Caco-2 (cell line): ENCODE measurements around the gene MYL11. TPM values are rescaled to one million over a fixed set of nuclear protein-coding genes. Genes with fewer than 3 reads are reported as not detected.
A peak's percentile ranks its signal among the peaks of the same experiment; 100 is the strongest.

Source experiments
- BruUV-seq: library from RNA; stranded (reverse); fragments of 400-500 nt; replicated peaks from 2 replicates; lab custom pipeline; 2021; lab: Mats Ljungman, UMichigan
- CTCF ChIA-PET: fragments of 300-600 bp; sonication (Branson Sonifier 250); formaldehyde crosslinking; loops from one replicate; lab custom pipeline; 2022; ENCODE audit warnings: antibody characterized with exemption; lab: Charles Lee
- POLR2A ChIA-PET: fragments of 300-600 bp; sonication (Branson Sonifier 250); formaldehyde crosslinking; loops from one replicate; lab custom pipeline; 2022; ENCODE audit warnings: antibody characterized with exemption; lab: Charles Lee
- DNase-seq, 2 experiments: peaks; one replicate each; pipeline versions ENCODE4 v3.0.0 to v3.0.0-alpha.2; 2020 to 2022
- H3K27me3 ChIP-seq: replicated peaks from 2 replicates; pipeline ENCODE4 v1.6.0; 2011; ENCODE audit warnings: low read length; ENCODE audit not compliant: control insufficient read depth, insufficient read depth
- H3K36me3 ChIP-seq: 2 replicates; pipeline ENCODE4 v1.5.1; 2011; ENCODE audit warnings: low read length; ENCODE audit not compliant: control insufficient read depth, insufficient read depth
- H3K4me1 ChIP-seq: fragments of 250-450 bp; sonication (Bioruptor Pico); 2 replicates; pipeline ENCODE4 v1.5.1; 2020; ENCODE audit warnings: mild to moderate bottlenecking
- H3K4me3 ChIP-seq: 2 replicates; pipeline ENCODE4 v1.5.1; 2011; ENCODE audit warnings: low read depth, mild to moderate bottlenecking, control low read depth, low read length
- H3K9me3 ChIP-seq: fragments of 250-450 bp; sonication (Bioruptor Pico); 2 replicates; pipeline ENCODE4 v1.5.1; 2020; ENCODE audit warnings: mild to moderate bottlenecking, moderate library complexity
- H3K27ac Mint-ChIP-seq: one replicate; pipeline ENCODE4 v1.8.0; 2022; ENCODE audit warnings: mixed read lengths; ENCODE audit not compliant: unreplicated experiment
- H3K27me3 Mint-ChIP-seq: one replicate; pipeline ENCODE4 v1.8.0; 2022; ENCODE audit warnings: mixed read lengths; ENCODE audit not compliant: insufficient read depth, unreplicated experiment
- H3K36me3 Mint-ChIP-seq: one replicate; pipeline ENCODE4 v1.8.0; 2022; ENCODE audit warnings: mild to moderate bottlenecking, mixed read lengths; ENCODE audit not compliant: insufficient read depth, unreplicated experiment
- H3K4me1 Mint-ChIP-seq: one replicate; pipeline ENCODE4 v1.8.0; 2022; ENCODE audit warnings: low read depth, mixed read lengths; ENCODE audit not compliant: unreplicated experiment
- H3K4me3 Mint-ChIP-seq: one replicate; pipeline ENCODE4 v1.8.0; 2022; ENCODE audit warnings: mild to moderate bottlenecking, moderate library complexity, mixed read lengths; ENCODE audit not compliant: unreplicated experiment
- H3K9me3 Mint-ChIP-seq: one replicate; pipeline ENCODE4 v1.8.0; 2022; ENCODE audit warnings: mixed read lengths; ENCODE audit not compliant: unreplicated experiment
- CTCF ChIP-seq, 2 experiments: fragments of 200-600 bp in 1 of 2; IDR thresholded peaks; 1 replicate in 1 of 2; 2 replicates in 1 of 2; pipeline versions ENCODE4 v1.5.1 to v1.8.0; 2011 to 2022; ENCODE audit warnings: antibody characterized with exemption in 1 of 2, control low read depth in 1 of 2, inconsistent platforms in 1 of 2, low read depth in 1 of 2, low read length in 1 of 2, mild to moderate bottlenecking in 1 of 2, moderate library complexity in 1 of 2; ENCODE audit not compliant: insufficient read depth in 1 of 2, severe bottlenecking in 1 of 2, unreplicated experiment in 1 of 2
- intact Hi-C: fragments of 100-400 bp; cut with micrococcal nuclease; formaldehyde crosslinking; loops from one replicate; pipeline ENCODE4 v1.10.0; 2022; ENCODE audit not compliant: unreplicated experiment
- total RNA-seq: library from RNA; stranded (reverse); gene quantifications from 2 replicates; pipeline ENCODE4 v1.2.3, GENCODE V29; 2022

MYL11 gene
- total RNA-seq, 1 experiment from 2014 or later = 2.9 TPM

- Mint-ChIP-seq H3K4me1 (peaks cover 29% of the 10 kb centered on the region), H3K27ac (peak overlapping the region; percentile 69), H3K27me3 (no peaks in the 10 kb centered on the region), H3K4me3 (peak overlapping the region; percentile 60), H3K36me3 (peaks cover 14% of the 10 kb centered on the region), H3K9me3 (no peaks in the 10 kb centered on the region)
- ChIA-PET CTCF (no interaction called here), POLR2A (no interaction called here)
- peak overlapping the region; percentile 38 for H3K4me3 ChIP-seq
- BruUV-seq = no TSS peak
- no peak for TF ChIP-seq CTCF (IDR thresholded peaks at IDR 0.05; ENCODE audit: insufficient read depth in 1 of 2, low read depth in 1 of 2, low read length in 1 of 2, severe bottlenecking in 1 of 2, unreplicated experiment in 1 of 2)
- intact Hi-C loops = loop anchor here (10.0 kb wide), 1 partner anchor 335 kb away; the partner anchor contains the start of gene ALDOA
- H3K36me3 ChIP-seq = no peaks in the 10 kb centered on the region
- peaks cover 18% of the 10 kb centered on the region for H3K4me1 ChIP-seq
- no peak for DNase-seq
- no peaks in the 10 kb centered on the region for H3K9me3 ChIP-seq
- H3K27me3 ChIP-seq = no peaks in the 10 kb centered on the region
Measured at GRCh38 chr16:30399435-30400186, 25.0 kb downstream of the MYL11 start.

GRCh38 chr16:30401768-30402425 lies 27.3 kb downstream of the MYL11 start:
- ChIA-PET CTCF (interaction anchor here (0.6 to 1.2 kb wide), 5 partner anchors 16 to 210 kb away, joined by 3 to 5 read pairs (median 3); partner anchors contain the start of gene DCTPP1), POLR2A (interaction anchor here (0.8 to 1.5 kb wide), 4 partner anchors 16 to 31 kb away, joined by 3 to 4 read pairs (median 3); no protein-coding TSS in a partner anchor)
- Mint-ChIP-seq H3K36me3 (peaks cover 14% of the 10 kb centered on the region), H3K4me3 (peak overlapping the region; percentile 60), H3K4me1 (peaks cover 18% of the 10 kb centered on the region), H3K27ac (peak overlapping the region; percentile 69), H3K9me3 (no peaks in the 10 kb centered on the region), H3K27me3 (no peaks in the 10 kb centered on the region)
- Histone ChIP-seq H3K27me3 (no peaks in the 10 kb centered on the region), H3K4me3 (no peak overlapping the region), H3K4me1 (peaks cover 18% of the 10 kb centered on the region), H3K9me3 (no peaks in the 10 kb centered on the region), H3K36me3 (no peaks in the 10 kb centered on the region)
- TF ChIP-seq CTCF (IDR thresholded peaks at IDR 0.05; ENCODE audit: insufficient read depth in 1 of 2, low read depth in 1 of 2, low read length in 1 of 2, severe bottlenecking in 1 of 2, unreplicated experiment in 1 of 2) = no peak
- DNase-seq = peak; percentile 38 to 39
- intact Hi-C loops = loop anchor here (10.0 kb wide), 1 partner anchor 337 kb away; the partner anchor contains the start of gene ALDOA
- BruUV-seq = no TSS peak

GRCh38 chr16:30406795-30407101 lies 32.1 kb downstream of the MYL11 start:
- POLR2A ChIA-PET = interaction anchor here (1.0 to 2.3 kb wide), 4 partner anchors 11 to 36 kb away, joined by 4 to 15 read pairs (median 9); partner anchors contain the start of genes DCTPP1, TBC1D10B and ZNF48
- Histone ChIP-seq H3K4me1 (peaks cover 20% of the 10 kb centered on the region), H3K27me3 (no peaks in the 10 kb centered on the region), H3K36me3 (no peaks in the 10 kb centered on the region; the same call in 1 of the 2 replicates), H3K9me3 (no peaks in the 10 kb centered on the region), H3K4me3 (peak overlapping the region; percentile 87)
- peaks cover 9% of the 10 kb centered on the region for H3K4me1 Mint-ChIP-seq
- H3K4me3 Mint-ChIP-seq = peak overlapping the region; percentile 87
- H3K36me3 Mint-ChIP-seq = peaks cover 7% of the 10 kb centered on the region
- H3K9me3 Mint-ChIP-seq = no peaks in the 10 kb centered on the region
- H3K27me3 Mint-ChIP-seq = no peaks in the 10 kb centered on the region
- DNase-seq = no peak
- no peak for TF ChIP-seq CTCF (IDR thresholded peaks at IDR 0.05; ENCODE audit: insufficient read depth in 1 of 2, low read depth in 1 of 2, low read length in 1 of 2, severe bottlenecking in 1 of 2, unreplicated experiment in 1 of 2)
- BruUV-seq = TSS peak; percentile 95
- intact Hi-C loops = loop anchor here (5.0 to 10.0 kb wide), 2 partner anchors 49 to 342 kb away; partner anchors contain the start of genes ALDOA and CD2BP2
- H3K27ac Mint-ChIP-seq = peak overlapping the region; percentile 94
- CTCF ChIA-PET = interaction anchor here (1.0 to 2.3 kb wide), 4 partner anchors 9 to 36 kb away, joined by 3 to 14 read pairs (median 8); partner anchors contain the start of genes DCTPP1, TBC1D10B and ZNF48
